ENCODE results near the gene RBM44.
A peak's percentile ranks its signal among the peaks of the same experiment; 100 is the strongest.

RBM44 gene

DNA sequence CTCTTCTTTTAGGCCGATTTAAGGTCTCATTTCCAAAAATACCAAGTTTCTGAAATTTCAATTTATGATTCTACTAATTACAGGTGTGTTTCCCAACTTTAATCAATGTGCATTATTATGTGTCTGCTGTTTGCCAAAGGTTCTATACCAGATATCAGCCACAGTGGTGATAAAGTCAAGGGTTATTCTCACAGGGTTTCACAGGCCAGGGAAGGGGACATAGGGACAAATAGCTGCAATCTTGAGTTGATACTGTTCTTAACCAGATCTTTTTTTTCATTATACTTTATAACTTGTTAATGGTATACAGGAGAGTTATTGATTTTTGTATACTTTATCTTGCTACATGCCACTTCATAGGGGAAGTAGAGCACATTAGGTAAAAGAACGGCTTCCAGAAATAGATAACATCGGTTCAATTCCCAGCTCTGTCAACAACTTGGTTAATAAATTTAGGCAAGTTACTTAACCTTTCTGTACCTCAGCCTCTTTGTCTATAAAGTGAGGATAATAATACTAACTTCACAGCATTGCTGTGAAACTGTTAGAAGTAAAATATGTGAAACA, 28.9 kb downstream of the RBM44 start:
- no peak overlapping the region for H2BK15ac ChIP-seq (ENCODE audit: low read depth, poor library complexity, severe bottlenecking)
- no peak overlapping the region for H2BK120ac ChIP-seq (ENCODE audit: low read depth, low read length)
- no peaks in the 10 kb centered on the region for H3K9me3 ChIP-seq (ENCODE audit: control insufficient read depth, low read length)
- H3K18ac ChIP-seq (ENCODE audit: low read depth in 1 of 2, low read length in 2 of 2): no peak overlapping the region
- H3K36me3 ChIP-seq (ENCODE audit: control insufficient read depth in 1 of 2, insufficient read depth in 2 of 2, low read depth in 1 of 2, low read length in 2 of 2): no peaks in the 10 kb centered on the region
- no peak overlapping the region for H2BK5ac ChIP-seq (ENCODE audit: low read depth, low read length, poor library complexity, severe bottlenecking)
- H3K27me3 ChIP-seq (ENCODE audit: control insufficient read depth in 1 of 2, insufficient read depth in 1 of 2, low read length in 2 of 2): no peaks in the 10 kb centered on the region
- no peak overlapping the region for H3K4me3 ChIP-seq (ENCODE audit: insufficient read depth in 1 of 2, low read depth in 1 of 2, low read length in 2 of 2)
- no peak for DNase-seq
- H2AFZ ChIP-seq (ENCODE audit: low read depth, low read length): no peak overlapping the region
- H3K79me1 ChIP-seq (replicated peaks; ENCODE audit: low read length, poor library complexity, severe bottlenecking): no peaks in the 10 kb centered on the region
- no peaks in the 10 kb centered on the region for H3K4me1 ChIP-seq (ENCODE audit: control insufficient read depth, insufficient read depth, low read depth, low read length)
- no peak overlapping the region for H4K91ac ChIP-seq (ENCODE audit: low read length)
- no peak overlapping the region for H3K4ac ChIP-seq (ENCODE audit: low read depth in 1 of 2, low read length in 2 of 2)
- no peak overlapping the region for H3K14ac ChIP-seq (ENCODE audit: low read length in 2 of 2)
- no peak overlapping the region for H3K27ac ChIP-seq (ENCODE audit: low read length, poor library complexity, severe bottlenecking)
- WGBS: no CpG with 5 or more reads among the region's 3 CpGs
- no peak overlapping the region for H3K4me2 ChIP-seq (ENCODE audit: low read length, poor library complexity, severe bottlenecking)
- H3K23ac ChIP-seq (ENCODE audit: low read length in 2 of 2): no peak overlapping the region
- no peak overlapping the region for H2BK12ac ChIP-seq (ENCODE audit: low read length in 2 of 2)
- no peak overlapping the region for H3K9ac ChIP-seq (ENCODE audit: low read length)
- no peak overlapping the region for H4K8ac ChIP-seq (ENCODE audit: low read length)
- no peak overlapping the region for H2AK5ac ChIP-seq (ENCODE audit: low read length, severe bottlenecking)

DNA sequence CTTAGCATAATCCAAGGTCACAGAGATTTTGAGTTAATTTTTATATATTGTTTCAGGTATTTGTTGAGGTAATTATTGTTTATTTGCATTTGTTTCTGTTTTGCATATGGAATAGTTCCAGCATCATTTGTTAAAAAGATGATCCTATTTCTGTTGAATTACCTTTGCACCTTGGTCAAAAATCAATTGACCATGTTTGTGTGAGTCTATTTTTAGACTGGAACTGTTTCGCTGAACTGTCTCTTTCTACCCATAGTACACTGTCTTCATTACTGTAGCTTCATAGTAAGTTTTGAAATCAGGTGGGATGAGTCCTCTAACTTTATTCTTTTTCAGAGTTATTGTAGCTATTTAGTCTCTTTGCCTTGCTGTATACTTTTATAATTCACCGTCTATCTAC, 31.9 kb downstream of the RBM44 start:
- no peak overlapping the region for H3K14ac ChIP-seq (ENCODE audit: low read length in 2 of 2)
- no peaks in the 10 kb centered on the region for H3K79me1 ChIP-seq (replicated peaks; ENCODE audit: low read length, poor library complexity, severe bottlenecking)
- H3K27me3 ChIP-seq (ENCODE audit: control insufficient read depth in 1 of 2, insufficient read depth in 1 of 2, low read length in 2 of 2): no peaks in the 10 kb centered on the region
- H3K9me3 ChIP-seq (ENCODE audit: control insufficient read depth, low read length): no peaks in the 10 kb centered on the region
- H2AK5ac ChIP-seq (ENCODE audit: low read length, severe bottlenecking): no peak overlapping the region
- no peak overlapping the region for H2AFZ ChIP-seq (ENCODE audit: low read depth, low read length)
- H3K4me1 ChIP-seq (ENCODE audit: control insufficient read depth, insufficient read depth, low read depth, low read length): no peaks in the 10 kb centered on the region
- H3K18ac ChIP-seq (ENCODE audit: low read depth in 1 of 2, low read length in 2 of 2): no peak overlapping the region
- no peak overlapping the region for H3K23ac ChIP-seq (ENCODE audit: low read length in 2 of 2)
- no peak overlapping the region for H3K4me2 ChIP-seq (ENCODE audit: low read length, poor library complexity, severe bottlenecking)
- H3K4ac ChIP-seq (ENCODE audit: low read depth in 1 of 2, low read length in 2 of 2): no peak overlapping the region
- no peak overlapping the region for H3K9ac ChIP-seq (ENCODE audit: low read length)
- no peak overlapping the region for H3K4me3 ChIP-seq (ENCODE audit: insufficient read depth in 1 of 2, low read depth in 1 of 2, low read length in 2 of 2)
- no peak overlapping the region for H4K8ac ChIP-seq (ENCODE audit: low read length)
- no peak overlapping the region for H3K27ac ChIP-seq (ENCODE audit: low read length, poor library complexity, severe bottlenecking)
- no peaks in the 10 kb centered on the region for H3K36me3 ChIP-seq (ENCODE audit: control insufficient read depth in 1 of 2, insufficient read depth in 2 of 2, low read depth in 1 of 2, low read length in 2 of 2)
- no peak overlapping the region for H4K91ac ChIP-seq (ENCODE audit: low read length)
- WGBS: no CpG with 5 or more reads among the region's 2 CpGs
- no peak overlapping the region for H2BK15ac ChIP-seq (ENCODE audit: low read depth, poor library complexity, severe bottlenecking)
- DNase-seq: no peak
- H2BK5ac ChIP-seq (ENCODE audit: low read depth, low read length, poor library complexity, severe bottlenecking): no peak overlapping the region
- H2BK12ac ChIP-seq (ENCODE audit: low read length in 2 of 2): no peak overlapping the region
- H2BK120ac ChIP-seq (ENCODE audit: low read depth, low read length): no peak overlapping the region

DNA sequence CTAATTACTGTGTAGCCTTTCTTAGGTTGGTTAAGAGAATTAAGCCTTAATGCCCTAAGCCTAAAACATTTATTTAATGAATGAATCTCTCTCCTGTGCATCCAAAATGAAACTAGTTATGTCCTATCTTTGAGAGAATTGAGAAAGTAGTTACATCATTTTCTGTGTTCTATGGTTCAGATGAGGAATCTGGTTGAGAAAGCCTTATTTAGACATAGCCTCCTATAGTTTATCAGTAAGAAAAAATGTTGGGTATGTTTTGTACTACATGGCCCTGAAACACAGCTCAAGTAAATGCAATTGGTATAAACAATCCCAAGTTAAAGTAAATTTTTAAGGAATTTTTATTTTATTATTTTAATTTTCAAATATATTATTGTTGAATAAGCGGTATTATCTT, 35.0 kb downstream of the RBM44 start:
- DNase-seq: peak; percentile 70
- no peak overlapping the region for H2BK120ac ChIP-seq (ENCODE audit: low read depth, low read length)
- no peak overlapping the region for H4K8ac ChIP-seq (ENCODE audit: low read length)
- H3K79me1 ChIP-seq (replicated peaks; ENCODE audit: low read length, poor library complexity, severe bottlenecking): no peaks in the 10 kb centered on the region
- no peak overlapping the region for H2BK12ac ChIP-seq (ENCODE audit: low read length in 2 of 2)
- H3K4me1 ChIP-seq (ENCODE audit: control insufficient read depth, insufficient read depth, low read depth, low read length): no peaks in the 10 kb centered on the region
- no peak overlapping the region for H3K14ac ChIP-seq (ENCODE audit: low read length in 2 of 2)
- H2BK15ac ChIP-seq (ENCODE audit: low read depth, poor library complexity, severe bottlenecking): no peak overlapping the region
- no peak overlapping the region for H3K27ac ChIP-seq (ENCODE audit: low read length, poor library complexity, severe bottlenecking)
- H3K4me2 ChIP-seq (ENCODE audit: low read length, poor library complexity, severe bottlenecking): no peak overlapping the region
- no peak overlapping the region for H3K23ac ChIP-seq (ENCODE audit: low read length in 2 of 2)
- no peak overlapping the region for H4K91ac ChIP-seq (ENCODE audit: low read length)
- H2BK5ac ChIP-seq (ENCODE audit: low read depth, low read length, poor library complexity, severe bottlenecking): no peak overlapping the region
- no peak overlapping the region for H3K4ac ChIP-seq (ENCODE audit: low read depth in 1 of 2, low read length in 2 of 2)
- WGBS: no CpG with 5 or more reads among the region's 1 CpG
- no peaks in the 10 kb centered on the region for H3K27me3 ChIP-seq (ENCODE audit: control insufficient read depth in 1 of 2, insufficient read depth in 1 of 2, low read length in 2 of 2)
- no peak overlapping the region for H3K9ac ChIP-seq (ENCODE audit: low read length)
- H3K9me3 ChIP-seq (ENCODE audit: control insufficient read depth, low read length): no peaks in the 10 kb centered on the region
- H2AK5ac ChIP-seq (ENCODE audit: low read length, severe bottlenecking): no peak overlapping the region
- no peak overlapping the region for H2AFZ ChIP-seq (ENCODE audit: low read depth, low read length)
- H3K18ac ChIP-seq (ENCODE audit: low read depth in 1 of 2, low read length in 2 of 2): no peak overlapping the region
- no peaks in the 10 kb centered on the region for H3K36me3 ChIP-seq (ENCODE audit: control insufficient read depth in 1 of 2, insufficient read depth in 2 of 2, low read depth in 1 of 2, low read length in 2 of 2)
- no peak overlapping the region for H3K4me3 ChIP-seq (ENCODE audit: insufficient read depth in 1 of 2, low read depth in 1 of 2, low read length in 2 of 2)

DNA sequence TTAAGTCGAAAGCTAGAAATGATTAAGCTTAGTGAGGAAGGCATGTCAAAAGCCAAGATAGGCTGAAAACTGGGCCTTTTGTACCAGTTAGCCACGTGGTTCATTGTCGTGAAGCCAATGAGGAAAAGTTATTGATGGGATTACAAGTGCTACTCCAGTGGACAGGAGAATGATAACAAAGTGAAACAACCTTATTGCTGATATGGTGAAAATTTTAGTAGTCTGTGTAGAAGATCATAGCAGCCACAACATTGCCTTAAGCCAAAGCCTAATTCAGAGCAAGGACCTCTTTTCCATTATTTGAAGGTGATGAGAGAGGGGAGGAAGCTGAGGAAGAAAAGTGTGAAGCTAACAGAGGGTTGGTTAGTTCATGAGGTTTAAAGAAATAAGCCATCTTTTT, 36.8 kb downstream of the RBM44 start:
- Histone ChIP-seq H3K9me3 (ENCODE audit: control insufficient read depth, low read length) (no peaks in the 10 kb centered on the region), H4K8ac (ENCODE audit: low read length) (no peak overlapping the region), H3K14ac (ENCODE audit: low read length in 2 of 2) (no peak overlapping the region), H2AK5ac (ENCODE audit: low read length, severe bottlenecking) (no peak overlapping the region), H3K27ac (ENCODE audit: low read length, poor library complexity, severe bottlenecking) (no peak overlapping the region), H2BK12ac (ENCODE audit: low read length in 2 of 2) (no peak overlapping the region), H3K79me1 (replicated peaks; ENCODE audit: low read length, poor library complexity, severe bottlenecking) (no peaks in the 10 kb centered on the region), H3K18ac (ENCODE audit: low read depth in 1 of 2, low read length in 2 of 2) (no peak overlapping the region), H3K4me3 (ENCODE audit: insufficient read depth in 1 of 2, low read depth in 1 of 2, low read length in 2 of 2) (no peak overlapping the region), H3K4me2 (ENCODE audit: low read length, poor library complexity, severe bottlenecking) (no peak overlapping the region), H2BK5ac (ENCODE audit: low read depth, low read length, poor library complexity, severe bottlenecking) (no peak overlapping the region), H4K91ac (ENCODE audit: low read length) (no peak overlapping the region), H2BK15ac (ENCODE audit: low read depth, poor library complexity, severe bottlenecking) (no peak overlapping the region), H3K4ac (ENCODE audit: low read depth in 1 of 2, low read length in 2 of 2) (no peak overlapping the region), H3K4me1 (ENCODE audit: control insufficient read depth, insufficient read depth, low read depth, low read length) (no peaks in the 10 kb centered on the region), H3K27me3 (ENCODE audit: control insufficient read depth in 1 of 2, insufficient read depth in 1 of 2, low read length in 2 of 2) (no peaks in the 10 kb centered on the region), H3K36me3 (ENCODE audit: control insufficient read depth in 1 of 2, insufficient read depth in 2 of 2, low read depth in 1 of 2, low read length in 2 of 2) (no peaks in the 10 kb centered on the region), H3K9ac (ENCODE audit: low read length) (no peak overlapping the region), H2AFZ (ENCODE audit: low read depth, low read length) (no peak overlapping the region), H3K23ac (ENCODE audit: low read length in 2 of 2) (no peak overlapping the region), H2BK120ac (ENCODE audit: low read depth, low read length) (no peak overlapping the region)
- no peak for DNase-seq
- 91% methylated on average over 3 of the region's 3 CpGs for WGBS
